NCI-H2227 treated with DMSO at 0.1 percent for 48 hours (cell line): Measurements from ENCODE around the gene WDPCP.
"Not testable (repeated sequence)": the region's sequence is repeated elsewhere in the genome, so short reads cannot be mapped to it uniquely, and the experiment has no call there.

Source experiments
- DNase-seq: peaks from one replicate; lab custom pipeline; 2025; lab: John Stamatoyannopoulos, UW

WDPCP gene

DNA sequence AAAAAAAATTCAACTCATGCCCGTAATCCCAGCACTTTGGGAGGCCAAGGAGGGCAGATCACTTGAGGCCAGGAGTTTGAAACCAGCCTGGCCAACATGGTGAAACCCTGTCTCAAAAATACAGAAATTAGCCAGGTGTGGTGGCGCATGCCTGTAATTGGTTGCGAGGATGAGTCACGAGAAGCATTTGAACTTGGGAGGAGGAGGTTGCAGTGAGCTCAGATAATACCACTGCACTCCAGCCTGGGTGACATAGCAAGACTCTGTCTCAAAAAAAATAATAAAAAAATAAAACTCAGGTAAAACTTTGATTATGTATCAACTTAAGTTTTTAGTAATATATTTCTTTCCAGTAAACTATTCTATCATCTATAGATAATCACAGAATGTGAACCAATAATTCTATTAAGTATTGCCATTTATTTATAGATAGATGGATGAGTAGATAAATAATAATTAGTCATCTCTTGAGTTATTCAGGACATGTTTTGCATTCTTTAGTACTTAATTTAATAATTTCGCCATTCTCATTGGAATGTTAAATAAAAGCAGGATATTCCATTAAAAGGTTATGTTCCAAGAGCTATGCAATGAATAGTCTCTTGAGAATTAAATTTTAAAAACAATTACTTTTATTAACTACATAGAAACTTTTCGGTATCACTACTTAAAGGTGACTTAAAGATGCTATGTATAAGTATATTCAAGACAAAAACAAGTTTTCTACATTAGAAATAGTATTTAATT lies 48.7 kb downstream of the WDPCP start:
- no peak for DNase-seq

DNA sequence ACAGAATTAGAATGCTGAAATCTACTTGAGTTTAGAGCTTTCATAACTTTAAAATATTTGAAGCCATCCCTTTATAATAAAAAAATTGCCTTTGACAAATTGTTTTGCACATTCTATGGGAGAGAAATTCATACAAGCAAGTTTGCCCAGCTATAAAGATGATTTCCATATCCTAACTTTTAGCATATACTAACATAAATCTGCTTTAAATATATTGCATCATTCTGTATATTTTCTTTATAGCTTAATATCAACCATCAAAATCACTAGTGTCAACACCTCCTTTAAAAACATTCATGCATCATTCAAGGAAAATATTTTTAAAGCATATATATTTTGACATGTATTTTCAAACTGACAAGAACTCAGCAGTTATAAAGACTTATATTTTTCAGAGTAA lies 49.9 kb downstream of the WDPCP start:
- no peak for DNase-seq

DNA sequence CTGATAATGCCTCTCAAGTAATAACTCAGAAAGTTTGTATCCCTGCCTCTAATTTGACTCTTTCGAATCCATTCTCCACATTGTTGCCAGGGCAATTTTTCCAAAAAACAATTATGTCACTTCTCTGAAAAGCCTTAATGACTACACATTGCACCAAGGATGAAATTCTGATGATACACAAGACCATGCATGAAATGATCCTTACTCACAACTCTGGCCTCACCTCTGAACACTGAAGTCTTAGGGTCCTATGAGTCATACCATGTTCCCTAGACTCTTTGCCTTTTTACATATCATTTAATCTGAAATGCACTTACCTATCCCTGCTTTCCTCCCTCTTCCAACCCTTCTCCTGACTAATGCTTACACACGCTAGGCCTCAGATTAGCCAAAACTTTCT lies 51.0 kb downstream of the WDPCP start:
- no peak for DNase-seq

DNA sequence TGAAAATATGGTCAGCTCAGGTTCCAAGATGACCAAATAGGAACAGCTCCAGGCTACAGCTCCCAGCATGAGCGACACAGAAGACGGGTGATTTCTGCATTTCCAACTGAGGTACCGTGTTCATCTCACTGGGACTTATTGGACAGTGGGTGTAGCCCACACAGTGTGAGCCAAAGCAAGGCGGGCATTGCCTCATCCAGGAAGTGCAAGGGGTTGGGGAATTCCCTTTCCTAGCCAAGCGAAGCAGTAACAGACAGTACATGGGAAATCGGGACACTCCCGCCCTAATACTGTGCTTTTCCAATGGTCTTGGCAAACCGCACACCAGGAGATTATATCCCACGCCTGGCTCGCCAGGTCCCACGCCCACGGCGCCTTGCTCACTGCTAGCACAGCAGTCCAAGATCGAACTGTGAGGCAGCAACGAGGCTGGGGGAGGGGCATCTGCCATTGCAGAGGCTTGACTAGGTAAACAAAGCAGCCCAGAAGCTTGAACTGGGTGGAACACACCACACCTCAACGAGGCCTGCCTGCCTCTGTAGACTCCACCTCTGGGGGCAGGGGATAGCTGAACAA lies 57.5 kb downstream of the WDPCP start:
- no peak for DNase-seq

DNA sequence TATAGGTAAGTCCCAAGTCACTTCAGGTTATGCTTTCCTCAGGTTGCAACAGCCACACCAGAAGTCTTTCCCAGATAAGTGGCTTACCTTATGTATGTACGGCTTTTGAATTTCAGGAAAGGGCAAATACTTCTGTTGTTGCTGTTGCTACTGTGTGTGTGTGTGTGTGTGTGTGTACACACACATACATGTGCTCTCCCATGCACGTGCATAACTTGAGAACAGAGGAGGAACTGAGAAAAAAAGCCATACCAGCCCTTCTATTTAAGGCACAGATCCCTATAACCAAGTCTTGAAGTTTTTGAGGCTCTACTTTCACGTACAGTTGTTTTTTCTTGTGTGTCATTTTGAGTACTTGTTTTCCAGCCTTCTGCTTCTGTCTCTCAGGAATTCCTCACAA lies 62.4 kb downstream of the WDPCP start:
- DNase-seq: no peak

DNA sequence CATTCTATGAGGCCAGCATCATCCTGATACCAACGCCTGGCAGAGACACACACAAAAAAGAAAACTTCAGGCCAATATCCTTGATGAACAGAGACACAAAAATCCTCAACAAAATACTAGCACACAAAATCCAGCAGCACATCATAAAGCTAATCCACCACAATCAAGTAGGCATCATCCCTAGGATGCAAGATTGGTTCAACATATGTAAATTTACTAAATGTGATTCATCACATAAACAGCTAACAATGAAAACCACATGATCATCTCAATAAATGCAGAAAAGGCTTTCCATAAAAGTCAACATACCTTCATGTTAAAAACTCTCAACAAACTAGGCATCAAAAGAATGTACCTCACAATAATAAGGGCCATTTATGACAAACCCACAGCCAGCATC lies 65.3 kb downstream of the WDPCP start:
- DNase-seq: no peak

DNA sequence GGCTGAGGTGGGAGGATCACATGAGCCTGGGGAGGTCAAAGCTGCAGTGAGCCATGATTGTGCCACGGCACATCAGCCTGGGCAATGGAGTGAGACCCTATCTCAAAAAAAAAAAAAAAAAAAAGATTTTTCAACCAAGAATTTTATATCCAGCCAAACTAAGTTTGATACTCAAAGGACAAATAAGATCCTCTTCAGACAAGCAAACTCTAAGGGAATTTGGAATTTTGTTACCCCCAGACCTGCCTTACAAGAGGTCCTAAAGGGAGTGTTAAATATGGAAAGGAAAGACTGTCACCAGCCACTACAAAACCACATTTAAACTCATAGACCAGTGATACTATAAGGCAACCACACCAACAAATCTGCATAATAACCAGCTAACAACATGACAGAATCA lies 67.5 kb downstream of the WDPCP start:
- DNase-seq: no peak

DNA sequence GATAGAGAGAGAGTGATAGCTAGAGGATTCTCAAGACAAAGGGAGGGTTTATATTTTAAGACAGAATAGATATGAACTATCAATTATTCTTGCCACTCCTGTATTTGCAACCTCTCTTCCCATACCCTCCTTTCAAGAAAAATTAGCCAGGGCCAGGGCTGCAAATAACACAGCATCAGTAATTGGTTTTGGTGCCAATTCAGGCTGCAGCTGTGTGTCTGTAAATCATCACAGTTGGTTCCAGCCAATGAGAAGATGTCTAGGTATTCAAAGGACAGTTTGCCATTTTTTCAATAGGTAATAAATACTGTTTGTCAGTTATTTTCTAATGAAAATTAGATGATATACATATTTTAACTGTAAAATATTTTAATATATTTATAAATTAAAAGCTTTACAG lies 73.5 kb downstream of the WDPCP start:
- no peak for DNase-seq

DNA sequence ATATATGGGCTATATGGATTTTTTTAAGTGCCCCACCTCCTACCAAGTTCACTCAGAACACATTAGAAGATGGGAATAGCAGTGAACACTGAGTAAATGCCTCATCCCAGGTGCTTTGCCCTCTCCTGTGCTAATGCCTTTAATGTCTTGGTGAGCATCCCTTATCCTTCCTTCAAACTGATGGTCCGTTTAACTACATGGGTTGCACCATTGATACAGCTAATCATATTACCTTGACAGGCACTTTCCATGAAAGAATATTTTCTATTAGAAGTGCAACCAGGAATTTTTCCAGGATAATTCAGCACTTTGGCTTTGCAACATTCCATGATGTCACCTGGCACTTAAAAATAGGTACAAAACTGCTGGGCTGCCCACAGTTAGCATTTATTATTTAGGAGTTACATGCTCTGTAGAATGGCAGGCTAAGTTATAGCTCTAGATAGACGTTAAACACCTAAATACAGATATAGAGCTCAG lies 74.0 kb downstream of the WDPCP start:
- no peak for DNase-seq

DNA sequence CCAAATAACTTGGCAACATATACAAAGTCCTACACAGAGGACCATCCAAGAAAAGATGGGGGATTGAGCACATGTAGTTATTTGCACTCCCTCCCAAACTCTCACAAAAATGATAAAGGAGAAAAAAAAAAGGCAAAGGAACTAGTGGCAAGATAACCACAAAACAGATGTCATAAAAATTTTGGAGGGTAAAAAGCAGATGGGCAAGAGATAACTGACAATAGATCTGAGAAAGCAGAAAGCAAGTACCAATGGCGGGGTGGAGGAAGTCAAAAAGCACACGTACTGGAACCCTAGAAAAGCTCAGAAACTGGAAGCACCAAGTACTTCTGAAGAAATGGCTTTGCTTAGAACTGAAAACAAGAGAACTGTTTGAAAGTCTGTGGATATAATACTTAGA lies 82.0 kb downstream of the WDPCP start:
- DNase-seq: no peak

DNA sequence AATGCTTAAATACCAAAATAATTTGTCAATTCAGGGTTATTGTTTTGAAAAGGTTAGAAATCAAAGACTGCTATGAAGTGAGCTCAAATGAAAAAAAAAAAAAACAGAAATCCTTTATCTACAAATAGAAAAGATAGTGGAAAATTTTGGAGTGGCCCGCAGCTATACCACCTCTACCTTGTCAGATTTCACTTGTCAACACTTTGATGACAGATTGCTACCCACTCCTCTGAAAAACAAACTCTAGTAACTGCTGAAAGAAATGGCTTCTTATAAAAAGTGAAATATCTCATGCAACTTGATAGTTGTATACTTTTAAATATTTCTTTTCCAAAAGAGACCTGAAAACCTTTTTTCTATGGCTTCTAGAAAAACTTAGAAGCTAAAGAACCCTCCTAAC lies 84.5 kb downstream of the WDPCP start:
- DNase-seq: no peak

DNA sequence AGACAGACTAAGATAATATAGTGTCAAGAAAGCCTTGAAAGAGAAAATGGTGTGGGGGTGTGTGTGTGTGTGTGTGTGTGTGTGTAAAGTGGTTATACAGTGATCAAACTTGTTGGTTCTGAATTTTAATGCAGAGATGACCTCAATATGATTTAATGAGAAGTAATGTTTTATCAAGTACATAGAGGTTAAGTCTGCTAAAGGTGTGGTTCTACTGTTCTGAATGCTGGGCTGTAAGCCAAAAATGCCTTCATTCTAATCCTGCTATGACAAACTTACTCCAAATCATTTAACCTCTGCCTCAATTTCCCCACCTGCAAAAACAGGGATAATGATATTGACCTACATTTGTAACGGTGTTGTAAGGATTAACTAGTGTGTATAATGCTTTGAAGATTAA lies 87.9 kb downstream of the WDPCP start:
- DNase-seq: no peak

DNA sequence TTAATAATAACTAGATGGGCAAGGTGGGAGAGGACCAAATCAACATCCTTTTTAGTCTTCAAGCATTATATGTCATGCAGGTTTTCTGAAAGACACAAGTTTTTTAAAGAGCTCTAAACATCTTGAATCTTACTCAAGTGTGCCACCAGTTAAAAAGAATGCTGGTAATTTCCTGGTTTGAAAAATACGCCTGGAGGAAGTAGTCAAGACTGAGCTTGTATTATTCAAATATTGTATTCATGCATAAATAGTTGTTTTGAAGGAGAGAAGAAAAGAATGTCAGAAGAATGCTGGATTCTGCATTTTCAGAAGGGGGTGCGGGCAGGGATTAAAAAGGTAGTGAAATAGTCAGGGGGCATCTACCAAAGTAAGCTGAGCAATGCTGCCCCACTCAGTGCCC lies 90.7 kb downstream of the WDPCP start:
- DNase-seq: no peak

DNA sequence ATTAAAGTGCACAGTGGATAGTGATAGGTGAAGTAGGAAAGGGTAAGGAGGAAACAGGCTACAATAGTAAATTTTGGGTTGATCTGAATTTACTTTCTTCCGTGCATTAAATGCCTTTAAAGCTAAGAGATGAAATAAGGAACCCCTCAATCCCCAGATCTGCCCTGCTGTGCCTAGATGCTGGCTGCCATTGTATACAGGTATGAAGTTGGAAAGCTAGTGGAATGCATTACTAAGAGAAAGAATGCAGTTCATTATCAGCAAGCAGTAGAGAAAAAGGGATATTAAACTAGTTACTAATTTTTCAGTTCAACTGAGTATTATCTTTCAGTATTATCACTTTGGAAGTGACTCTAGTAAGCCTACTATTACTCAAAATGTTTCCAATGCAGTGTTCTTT lies 93.3 kb downstream of the WDPCP start:
- no peak for DNase-seq

DNA sequence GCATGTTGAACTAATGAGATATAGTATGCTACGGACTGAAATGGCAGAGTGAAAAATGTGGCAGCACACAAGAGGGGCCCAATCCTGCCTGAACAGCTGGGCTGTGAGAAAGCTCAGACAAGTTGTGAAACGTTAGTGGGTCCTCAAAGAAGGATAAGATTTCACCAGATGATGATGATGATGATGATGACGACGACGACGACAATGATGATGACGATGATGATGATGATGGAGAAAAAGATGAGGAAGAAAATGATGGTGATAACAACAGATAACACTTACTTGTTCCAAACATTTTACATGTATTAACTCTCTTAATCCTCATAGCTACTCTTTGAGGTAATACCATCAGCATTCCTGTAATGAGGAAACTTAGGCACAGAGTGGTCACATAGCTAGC lies 94.2 kb downstream of the WDPCP start:
- DNase-seq: no peak

DNA sequence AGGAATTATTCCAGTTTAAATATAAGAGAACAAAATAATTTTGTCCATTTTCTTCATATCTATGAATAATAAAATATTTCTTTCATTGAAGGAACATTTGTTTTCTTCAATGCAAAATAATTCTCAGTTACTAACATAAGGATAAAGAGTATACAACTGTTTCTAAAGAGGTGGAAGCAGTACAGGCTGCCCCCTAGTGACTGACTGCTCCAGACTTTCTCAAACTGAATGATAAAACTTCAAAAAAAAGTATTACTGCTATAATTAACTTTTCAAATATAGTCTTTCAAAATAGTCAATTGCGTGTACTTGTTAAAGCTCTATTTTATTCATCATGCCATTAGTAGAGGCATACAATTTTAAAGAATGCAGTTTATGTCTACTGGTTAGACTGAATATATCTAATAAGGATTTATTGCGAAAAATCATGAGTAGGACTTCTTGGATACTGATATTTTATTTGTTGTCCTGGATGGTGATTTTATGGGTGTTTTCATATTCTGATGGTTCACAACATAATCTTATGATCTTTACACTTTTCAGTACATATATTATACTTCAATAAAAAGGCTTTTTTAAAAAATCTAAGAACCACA lies 100.1 kb downstream of the WDPCP start:
- DNase-seq: no peak

DNA sequence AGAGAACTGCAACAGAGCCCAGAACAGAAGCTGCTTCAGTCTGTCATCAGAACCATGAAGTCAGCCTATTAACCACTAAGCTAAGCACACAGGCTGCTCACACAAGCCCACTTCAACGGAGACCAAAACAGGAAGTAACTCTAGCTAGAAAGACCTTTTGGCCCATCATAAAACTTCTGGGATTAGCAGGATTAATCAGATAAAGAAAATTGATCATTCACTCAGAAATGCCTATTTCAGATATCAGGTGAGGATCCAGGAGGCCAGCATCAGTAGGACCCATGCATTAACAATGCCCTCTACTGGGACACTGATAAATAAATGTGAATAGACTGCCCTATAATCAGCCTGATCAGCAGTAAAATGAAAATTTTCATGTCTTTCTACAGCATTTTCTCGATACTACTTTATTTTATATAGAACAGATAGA lies 101.4 kb downstream of the WDPCP start:
- no peak for DNase-seq

DNA sequence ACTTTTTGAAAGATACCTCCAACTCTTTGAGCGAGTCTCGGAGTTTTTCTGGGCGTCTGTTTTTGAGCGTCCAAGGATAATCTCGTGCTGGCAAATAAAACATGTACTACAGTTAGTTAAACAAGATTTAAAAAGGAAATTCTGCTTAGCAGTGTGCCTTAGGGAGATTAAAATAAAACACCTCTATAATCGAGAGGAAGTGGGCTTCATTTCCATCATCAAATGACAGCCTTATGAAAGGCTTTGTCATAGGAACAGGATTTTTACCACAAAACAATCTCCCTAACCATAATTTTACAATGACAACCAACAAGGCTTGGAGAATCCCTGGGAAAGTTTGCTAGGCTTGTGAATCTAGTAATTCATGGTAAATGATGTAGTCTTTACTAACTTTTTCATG lies 103.4 kb downstream of the WDPCP start:
- no peak for DNase-seq

DNA sequence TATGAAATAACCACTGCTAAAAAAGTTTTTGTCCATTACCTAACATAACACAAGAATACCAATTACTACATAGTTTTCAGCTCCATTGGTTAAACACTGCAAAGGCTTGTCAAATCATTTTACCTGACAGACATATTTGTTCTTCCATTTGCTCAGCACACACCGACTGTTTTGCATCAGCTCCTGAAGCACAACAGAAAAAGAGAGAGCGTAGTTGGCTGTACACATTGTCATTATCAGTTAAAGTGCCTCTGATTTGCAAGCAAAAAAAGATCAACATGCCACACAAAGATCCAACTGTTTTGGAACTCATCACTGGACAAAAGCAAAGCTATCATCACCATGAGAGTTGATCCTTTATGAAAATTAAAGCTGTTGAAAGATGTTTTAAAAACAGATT lies 103.8 kb downstream of the WDPCP start:
- DNase-seq: no peak

DNA sequence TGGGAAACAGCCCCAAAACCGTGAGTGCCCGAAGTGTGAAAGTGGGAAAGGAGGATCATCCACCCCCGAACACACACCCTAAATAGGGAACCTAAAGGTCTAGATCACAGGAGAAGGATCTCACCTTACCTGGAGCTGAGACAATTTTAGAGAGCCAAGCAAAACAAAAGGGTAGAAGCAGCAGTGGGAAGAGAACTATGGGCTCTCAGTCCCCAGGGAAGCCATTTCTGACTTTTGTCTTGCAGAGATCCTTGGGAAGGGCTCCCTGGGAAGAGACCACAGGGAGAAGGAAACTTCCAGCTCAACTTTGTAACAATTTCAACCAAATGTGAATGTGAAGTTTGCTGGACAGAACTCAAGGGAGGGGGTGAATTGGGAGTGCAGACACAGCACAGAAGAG lies 110.6 kb downstream of the WDPCP start:
- no peak for DNase-seq

DNA sequence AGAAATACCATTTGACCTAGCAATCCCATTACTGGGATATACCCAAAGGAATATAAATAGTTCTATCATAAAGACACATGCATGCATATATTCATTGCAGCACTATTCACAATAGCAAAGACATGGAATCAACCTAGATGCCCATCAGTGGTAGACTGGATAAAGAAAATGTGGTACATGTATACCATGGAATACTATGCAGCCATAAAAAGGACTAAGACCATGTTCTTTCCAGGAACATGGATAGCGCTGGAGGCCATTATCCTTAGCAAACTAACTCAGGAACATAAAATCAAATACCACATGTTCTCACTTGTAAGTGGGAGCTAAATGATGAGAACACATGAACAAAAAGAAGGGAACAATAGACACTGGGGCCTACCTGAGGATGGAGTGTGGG lies 119.0 kb downstream of the WDPCP start:
- DNase-seq: not testable (repeated sequence)

DNA sequence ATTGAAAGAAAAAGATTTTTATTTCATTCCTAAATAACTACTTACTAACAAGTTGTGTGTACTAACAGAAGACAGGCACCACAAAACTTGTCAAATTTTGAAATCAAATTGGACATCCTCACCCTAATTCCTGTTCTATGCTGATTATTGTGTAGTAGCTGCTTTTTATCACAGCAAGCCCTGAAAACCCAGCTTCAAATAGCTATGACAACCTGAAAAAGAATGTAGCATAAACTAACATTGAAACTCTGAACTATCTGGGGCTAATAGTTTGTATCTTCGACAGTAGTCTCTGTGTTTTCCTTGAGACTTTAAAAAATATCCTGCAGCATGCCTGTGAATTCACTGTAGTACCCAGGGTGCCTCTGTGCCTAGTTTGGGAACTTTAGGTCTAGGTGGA lies 122.6 kb downstream of the WDPCP start:
- no peak for DNase-seq

DNA sequence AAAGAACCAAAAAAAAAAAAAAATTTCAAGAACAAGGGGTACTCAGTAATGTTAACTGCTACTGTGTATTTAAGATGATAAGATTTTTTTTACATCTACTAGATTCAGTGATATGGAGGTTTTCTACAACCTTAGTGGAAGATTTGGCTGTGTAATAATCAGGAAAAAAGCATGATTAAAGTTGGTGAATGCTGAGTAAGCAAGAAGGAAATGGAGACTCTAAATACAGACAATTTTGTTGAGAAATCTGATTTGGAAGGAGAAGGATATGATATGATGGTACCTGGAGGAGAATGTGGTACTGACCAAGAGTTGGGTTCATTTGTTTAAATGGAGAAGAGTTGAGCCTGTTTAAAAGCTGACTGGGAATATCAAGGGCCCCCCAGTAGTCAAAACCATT lies 125.1 kb downstream of the WDPCP start:
- no peak for DNase-seq

DNA sequence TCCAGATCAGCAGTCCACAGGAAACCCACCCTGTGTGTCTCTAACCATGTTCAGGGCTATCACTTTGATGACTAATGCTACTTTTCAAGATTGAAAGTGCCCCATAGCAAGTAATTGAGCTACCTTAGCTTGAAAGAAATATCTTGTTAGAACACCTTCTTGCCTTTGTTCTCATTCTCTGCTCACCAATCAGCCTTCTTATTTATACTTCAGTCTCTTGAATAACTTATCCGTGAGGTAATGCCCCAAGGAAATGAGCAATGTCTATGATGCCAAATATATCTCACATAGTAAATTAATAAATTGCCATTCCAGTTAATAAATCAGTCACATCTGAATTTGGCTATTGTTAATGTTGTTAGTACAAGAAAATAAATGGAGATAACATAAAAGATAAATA lies 141.6 kb downstream of the WDPCP start:
- no peak for DNase-seq
